ENCODE results near the gene RFNG.

RFNG gene

GRCh38 chr17:82056729-82057621, 5.4 kb upstream of the RFNG start:
- DNase-seq = no peak

GRCh38 chr17:82055965-82056728, 4.5 kb upstream of the RFNG start:
- DNase-seq = no peak

- no peak for DNase-seq
Observed at GRCh38 chr17:82055023-82055964, 3.7 kb upstream of the RFNG start.

GRCh38 chr17:82054351-82055022, 2.9 kb upstream of the RFNG start:
- DNase-seq = no peak

- DNase-seq = no peak
Observed at GRCh38 chr17:82053556-82054263, 2.1 kb upstream of the RFNG start.

GRCh38 chr17:82053130-82053529, 1.5 kb upstream of the RFNG start:
- no peak for DNase-seq

GRCh38 chr17:82052638-82053059, 1.0 kb upstream of the RFNG start:
- no peak for DNase-seq

GRCh38 chr17:82050761-82051641, 610 bp downstream of the RFNG start:
- DNase-seq = no peak

GRCh38 chr17:82050152-82050760, 1.4 kb downstream of the RFNG start:
- DNase-seq = no peak

- no peak for DNase-seq
Observed at GRCh38 chr17:82049521-82049971, 2.1 kb downstream of the RFNG start.

- DNase-seq = no peak
Observed at GRCh38 chr17:82049106-82049505, 2.5 kb downstream of the RFNG start.

GRCh38 chr17:82048571-82048971, 3.0 kb downstream of the RFNG start:
- no peak for DNase-seq

GRCh38 chr17:82047914-82048570, 3.6 kb downstream of the RFNG start:
- no peak for DNase-seq

- DNase-seq = no peak
Observed at GRCh38 chr17:82047379-82047778, 4.2 kb downstream of the RFNG start.

GRCh38 chr17:82046903-82047302, 4.7 kb downstream of the RFNG start:
- DNase-seq = no peak

- DNase-seq = no peak
Observed at GRCh38 chr17:82045936-82046484, 5.6 kb downstream of the RFNG start.

- DNase-seq = no peak
Observed at GRCh38 chr17:82043507-82043906, 8.1 kb downstream of the RFNG start.

- DNase-seq = no peak
Observed at GRCh38 chr17:82042649-82043048, 9.0 kb downstream of the RFNG start.

GRCh38 chr17:82041144-82041814, 10.3 kb downstream of the RFNG start:
- no peak for DNase-seq
